Measurements from ENCODE around the gene HJURP.

Gene HJURP

GRCh38 chr2:233829193-233830110 lies 24.9 kb downstream of the HJURP start:
- Histone ChIP-seq H3K36me3 (ENCODE audit: insufficient read depth) (no peaks in the 10 kb centered on the region), H3K4me2 (no peak overlapping the region), H3K27me3 (ENCODE audit: insufficient read depth, low read depth) (no peaks in the 10 kb centered on the region), H3K79me2 (ENCODE audit: insufficient read depth, low read depth) (no peaks in the 10 kb centered on the region), H3K4me3 (IDR thresholded peaks at IDR 0.05; ENCODE audit: insufficient read depth, low read depth, low read length) (no peak overlapping the region), H3K27ac (no peak overlapping the region), H4K20me1 (ENCODE audit: insufficient read depth) (no peaks in the 10 kb centered on the region), H3K9ac (no peak overlapping the region), H3K4me1 (ENCODE audit: low read depth, poor library complexity, severe bottlenecking) (no peaks in the 10 kb centered on the region), H2AFZ (ENCODE audit: low read depth) (no peak overlapping the region)
- TF ChIP-seq CTCF (conservative IDR thresholded peaks at IDR 0.05; ENCODE audit: low read depth, low read length) = no peak

GRCh38 chr2:233828546-233829192 lies 25.7 kb downstream of the HJURP start:
- Histone ChIP-seq H2AFZ (ENCODE audit: low read depth) (no peak overlapping the region), H3K27me3 (ENCODE audit: insufficient read depth, low read depth) (no peaks in the 10 kb centered on the region), H3K4me2 (no peak overlapping the region), H3K36me3 (ENCODE audit: insufficient read depth) (no peaks in the 10 kb centered on the region), H3K27ac (no peak overlapping the region), H3K4me1 (ENCODE audit: low read depth, poor library complexity, severe bottlenecking) (no peaks in the 10 kb centered on the region), H3K4me3 (IDR thresholded peaks at IDR 0.05; ENCODE audit: insufficient read depth, low read depth, low read length) (no peak overlapping the region), H4K20me1 (ENCODE audit: insufficient read depth) (no peaks in the 10 kb centered on the region), H3K79me2 (ENCODE audit: insufficient read depth, low read depth) (no peaks in the 10 kb centered on the region), H3K9ac (no peak overlapping the region)
- TF ChIP-seq CTCF (conservative IDR thresholded peaks at IDR 0.05; ENCODE audit: low read depth, low read length) = no peak

GRCh38 chr2:233824373-233824772 lies 30.0 kb downstream of the HJURP start:
- TF ChIP-seq CTCF (conservative IDR thresholded peaks at IDR 0.05; ENCODE audit: low read depth, low read length) = no peak
- Histone ChIP-seq H3K79me2 (ENCODE audit: insufficient read depth, low read depth) (no peaks in the 10 kb centered on the region), H4K20me1 (ENCODE audit: insufficient read depth) (no peaks in the 10 kb centered on the region), H3K4me2 (no peak overlapping the region), H3K36me3 (ENCODE audit: insufficient read depth) (no peaks in the 10 kb centered on the region), H3K27ac (no peak overlapping the region), H2AFZ (ENCODE audit: low read depth) (no peak overlapping the region), H3K4me3 (IDR thresholded peaks at IDR 0.05; ENCODE audit: insufficient read depth, low read depth, low read length) (no peak overlapping the region), H3K4me1 (ENCODE audit: low read depth, poor library complexity, severe bottlenecking) (no peaks in the 10 kb centered on the region), H3K9ac (no peak overlapping the region), H3K27me3 (ENCODE audit: insufficient read depth, low read depth) (no peaks in the 10 kb centered on the region)

- H3K4me2 ChIP-seq = no peak overlapping the region
- no peak overlapping the region for H3K9ac ChIP-seq
- H3K36me3 ChIP-seq (ENCODE audit: insufficient read depth) = no peaks in the 10 kb centered on the region
- H3K4me3 ChIP-seq (IDR thresholded peaks at IDR 0.05; ENCODE audit: insufficient read depth, low read depth, low read length) = no peak overlapping the region
- no peaks in the 10 kb centered on the region for H3K27me3 ChIP-seq (ENCODE audit: insufficient read depth, low read depth)
- no peaks in the 10 kb centered on the region for H4K20me1 ChIP-seq (ENCODE audit: insufficient read depth)
- TF ChIP-seq CTCF (conservative IDR thresholded peaks at IDR 0.05; ENCODE audit: low read depth, low read length) = no peak
- no peaks in the 10 kb centered on the region for H3K4me1 ChIP-seq (ENCODE audit: low read depth, poor library complexity, severe bottlenecking)
- no peaks in the 10 kb centered on the region for H3K79me2 ChIP-seq (ENCODE audit: insufficient read depth, low read depth)
- no peak overlapping the region for H3K27ac ChIP-seq
- no peak overlapping the region for H2AFZ ChIP-seq (ENCODE audit: low read depth)
Measured at GRCh38 chr2:233823731-233824121, 30.6 kb downstream of the HJURP start.

All from KMS-11 (cell line).